SU-DHL-6 (cell line): ENCODE results near the gene DEGS2.

ENCODE experiments used
- H2AFZ ChIP-seq: fragments of 200-600 bp; sonication (generic); 2 replicates; pipeline ENCODE4 v1.6.1; 2014; ENCODE audit warnings: low read depth, mild to moderate bottlenecking, moderate library complexity, mixed read lengths, antibody characterized with exemption, low read length; ENCODE audit not compliant: severe bottlenecking
- H3F3A ChIP-seq: fragments of 200-600 bp; shearing (Covaris generic); 2 replicates; pipeline ENCODE4 v1.6.0; 2016; ENCODE audit warnings: antibody characterized with exemption, mild to moderate bottlenecking; ENCODE audit not compliant: insufficient read depth
- H3K27ac ChIP-seq: fragments of 200-600 bp; sonication (generic); 2 replicates; pipeline ENCODE4 v1.5.1; 2016; ENCODE audit warnings: low read depth, mild to moderate bottlenecking, low read length, moderate library complexity, mixed read lengths
- H3K27me3 ChIP-seq: fragments of 200-600 bp; sonication (generic), shearing (Covaris generic); 2 replicates; pipeline ENCODE4 v1.6.0; 2014; ENCODE audit warnings: mild to moderate bottlenecking, low read length
- H3K36me3 ChIP-seq: fragments of 200-600 bp; sonication (generic); 2 replicates; pipeline ENCODE4 v1.6.1; 2014; ENCODE audit warnings: mild to moderate bottlenecking, low read length, mixed read lengths
- H3K4me2 ChIP-seq: fragments of 300-600, 200-600 bp; shearing (Covaris generic), sonication (generic); 2 replicates; pipeline ENCODE4 v1.6.0; 2014; ENCODE audit warnings: low read length, low read depth, mild to moderate bottlenecking; ENCODE audit not compliant: poor library complexity, severe bottlenecking
- H3K4me3 ChIP-seq: fragments of 200-600 bp; sonication (generic); 2 replicates; pipeline ENCODE4 v1.5.1; 2014; ENCODE audit warnings: antibody characterized with exemption, low read length, mild to moderate bottlenecking, mixed read lengths; ENCODE audit not compliant: insufficient read depth, poor library complexity, severe bottlenecking
- H3K79me2 ChIP-seq: fragments of 200-600 bp; sonication (generic); 2 replicates; pipeline ENCODE4 v1.6.1; 2014; ENCODE audit warnings: mild to moderate bottlenecking, low read length, moderate library complexity; ENCODE audit not compliant: insufficient read depth
- H3K9ac ChIP-seq: fragments of 200-600 bp; sonication (generic); 2 replicates; pipeline ENCODE4 v1.7.0; 2014; ENCODE audit warnings: mild to moderate bottlenecking, low read length
- H3K9me2 ChIP-seq: fragments of 200-600 bp; sonication (generic); replicated peaks from 2 replicates; pipeline ENCODE4 v1.6.1; 2014; ENCODE audit warnings: low read length; ENCODE audit not compliant: insufficient read depth
- H3K9me3 ChIP-seq: fragments of 200-600 bp; sonication (generic); 2 replicates; pipeline ENCODE4 v1.6.1; 2014; ENCODE audit warnings: low read length, mixed read lengths; ENCODE audit not compliant: insufficient read depth
- H4K20me1 ChIP-seq: fragments of 200-600 bp; sonication (generic); 2 replicates; pipeline ENCODE4 v1.6.1; 2014; ENCODE audit warnings: low read depth, mild to moderate bottlenecking, antibody characterized with exemption, low read length, moderate library complexity, mixed read lengths
- CTCF ChIP-seq: fragments of 200-600 bp; sonication (generic); IDR thresholded peaks from one replicate; pipeline ENCODE4 v1.5.1; 2017; ENCODE audit warnings: antibody characterized with exemption, mild to moderate bottlenecking, low read length, moderate library complexity; ENCODE audit not compliant: insufficient read depth, poor library complexity, severe bottlenecking
- EZH2phosphoT487 ChIP-seq: fragments of 200-600 bp; sonication (generic), shearing (Covaris generic); conservative IDR thresholded peaks from 2 replicates; pipeline ENCODE4 v1.6.1; 2018; ENCODE audit warnings: mild to moderate bottlenecking, antibody characterized with exemption, low read length, moderate library complexity, mixed read lengths

DEGS2 gene

GRCh38 chr14:100119251-100119650 is 40.2 kb downstream of the DEGS2 start:
- H2AFZ ChIP-seq = no peak overlapping the region
- no peaks in the 10 kb centered on the region for H3K36me3 ChIP-seq
- H3K9me2 ChIP-seq = no peaks in the 10 kb centered on the region
- TF ChIP-seq EZH2phosphoT487 (no peak), CTCF (no peak)
- H3K27me3 ChIP-seq = no peaks in the 10 kb centered on the region
- no peak overlapping the region for H3K27ac ChIP-seq
- no peak overlapping the region for H3K4me2 ChIP-seq
- H3K9me3 ChIP-seq = no peaks in the 10 kb centered on the region
- no peaks in the 10 kb centered on the region for H4K20me1 ChIP-seq
- no peak overlapping the region for H3K4me3 ChIP-seq
- H3K9ac ChIP-seq = no peak overlapping the region
- H3F3A ChIP-seq = no peaks in the 10 kb centered on the region
- no peaks in the 10 kb centered on the region for H3K79me2 ChIP-seq

GRCh38 chr14:100118396-100119011 is 40.9 kb downstream of the DEGS2 start:
- no peak for TF ChIP-seq CTCF
- TF ChIP-seq EZH2phosphoT487 = no peak
- Histone ChIP-seq H3K79me2 (no peaks in the 10 kb centered on the region), H3K27me3 (no peaks in the 10 kb centered on the region), H3K9ac (no peak overlapping the region), H3K9me3 (no peaks in the 10 kb centered on the region), H3K27ac (no peak overlapping the region), H4K20me1 (no peaks in the 10 kb centered on the region), H3K36me3 (no peaks in the 10 kb centered on the region), H3F3A (no peaks in the 10 kb centered on the region), H2AFZ (no peak overlapping the region), H3K9me2 (no peaks in the 10 kb centered on the region), H3K4me2 (no peak overlapping the region), H3K4me3 (no peak overlapping the region)

GRCh38 chr14:100117633-100118395 is 41.6 kb downstream of the DEGS2 start:
- Histone ChIP-seq H3K27ac (no peak overlapping the region), H3K79me2 (no peaks in the 10 kb centered on the region), H3K4me3 (no peak overlapping the region), H3K9ac (no peak overlapping the region), H3K9me3 (no peaks in the 10 kb centered on the region), H3K4me2 (no peak overlapping the region), H4K20me1 (no peaks in the 10 kb centered on the region), H3F3A (no peaks in the 10 kb centered on the region), H2AFZ (no peak overlapping the region), H3K9me2 (no peaks in the 10 kb centered on the region), H3K36me3 (no peaks in the 10 kb centered on the region), H3K27me3 (no peaks in the 10 kb centered on the region)
- TF ChIP-seq CTCF = no peak
- TF ChIP-seq EZH2phosphoT487 = no peak
